K562 (cell line): ENCODE data around the gene PAGE1. TPM values are rescaled to one million over a fixed set of nuclear protein-coding genes. Genes with fewer than 3 reads are reported as not detected.
A peak's percentile ranks its signal among the peaks of the same experiment; 100 is the strongest.

ENCODE experiments used
- GABPB2 ChIP-seq: fragments of 250-450 bp; sonication (Bioruptor Pico); conservative IDR thresholded peaks from 2 replicates; pipeline ENCODE4 v1.5.1; 2021; ENCODE audit warnings: mild to moderate bottlenecking
- NR2C1 ChIP-seq, 2 experiments: fragments of 450-650 bp; IDR thresholded peaks; 2 replicates each; pipeline ENCODE4 v1.6.1; 2017; ENCODE audit warnings: mild to moderate bottlenecking in 2 of 2, antibody characterized with exemption in 1 of 2, inconsistent platforms in 1 of 2, missing compliant biosample characterization in 1 of 2, missing genetic modification characterization in 1 of 2
- PHF21A ChIP-seq: fragments of 450-650 bp; IDR thresholded peaks from 2 replicates; pipeline ENCODE4 v1.6.1; 2017; ENCODE audit warnings: low read depth, borderline replicate concordance
- RBFOX2 ChIP-seq: fragments of 200-400 bp; formaldehyde crosslinking; IDR thresholded peaks from 2 replicates; pipeline ENCODE4 v1.6.1; 2017; ENCODE audit warnings: low read depth, mild to moderate bottlenecking, low read length, moderate library complexity
- RBM25 ChIP-seq: fragments of 200-400 bp; formaldehyde crosslinking; IDR thresholded peaks from 2 replicates; pipeline ENCODE4 v1.6.1; 2018; ENCODE audit warnings: low read length, low read depth, moderate library complexity; ENCODE audit not compliant: severe bottlenecking
- SAFB ChIP-seq: fragments of 200-400 bp; formaldehyde crosslinking; IDR thresholded peaks from 2 replicates; pipeline ENCODE4 v1.6.1; 2017; ENCODE audit warnings: low read depth, low read length, borderline replicate concordance
- STAG1 ChIP-seq: sonication (generic); formaldehyde crosslinking; IDR thresholded peaks from 2 replicates; pipeline ENCODE4 v1.5.0; 2020; ENCODE audit warnings: missing genetic modification reagents, borderline replicate concordance
- YY1 ChIP-seq, 3 experiments: IDR thresholded peaks; 2 replicates each; pipeline ENCODE4 v1.6.1; 2011; ENCODE audit warnings: low read length in 2 of 3, mild to moderate bottlenecking in 2 of 3, moderate library complexity in 2 of 3, borderline replicate concordance in 1 of 3, control low read depth in 1 of 3, low read depth in 1 of 3; ENCODE audit not compliant: insufficient read depth in 3 of 3, insufficient replicate concordance in 2 of 3, control insufficient read depth in 1 of 3, insufficient read length in 1 of 3; ENCODE audit errors: extremely low read depth in 1 of 3
- ZNF197 ChIP-seq: fragments of 200-800 bp; sonication (Bioruptor generic); IDR thresholded peaks from 2 replicates; pipeline ENCODE4 v1.6.1; 2016; ENCODE audit warnings: low read depth, missing genetic modification characterization, missing compliant biosample characterization
- ZNF274 ChIP-seq: IDR thresholded peaks from 2 replicates; pipeline ENCODE4 v1.6.1; 2011; ENCODE audit warnings: low read depth, mild to moderate bottlenecking, low read length, moderate library complexity, borderline replicate concordance
- ZNF644 ChIP-seq: fragments of 200-800 bp; sonication (Bioruptor generic); IDR thresholded peaks from 2 replicates; pipeline ENCODE4 v1.6.1; 2016; ENCODE audit warnings: low read depth, missing genetic modification characterization, missing compliant biosample characterization
- polyA plus RNA-seq, 8 experiments: library from polyadenylated mRNA; depleted of rRNA in 4 of 8; stranded (reverse) in 5 of 8; unstranded in 3 of 8; fragments of >200 nt; fragmentation: Nextera tagmentation in 2 of 8; fragmentation: Illumina TruSeq in 1 of 8; extraction: Ambion mirVana in 2 of 8; extraction: Trizol in 1 of 8; gene quantifications; 2 replicates each; pipeline versions ENCODE4 v1.2.1 to v1.2.3, GENCODE V29; 2011 to 2014; ENCODE audit warnings: inconsistent platforms in 1 of 8, missing spikeins in 1 of 8
- total RNA-seq, 7 experiments: library from RNA; depleted of rRNA in 6 of 7; stranded (reverse); fragments of >200 nt in 6 of 7; fragmentation: Illumina TruSeq in 2 of 7; extraction: Trizol in 2 of 7; gene quantifications; 2 replicates each; pipeline versions ENCODE4 v1.2.1 to v1.2.3, GENCODE V29; 2011 to 2021; ENCODE audit warnings: low replicate concordance in 1 of 7
- TF ChIP-seq, protein P1 (sequence below): sonication (generic); formaldehyde crosslinking; IDR thresholded peaks from 2 replicates; pipeline ENCODE4 v1.8.0; 2022; ENCODE audit warnings: mild to moderate bottlenecking, missing genetic modification reagents
- TF ChIP-seq, protein P2 (sequence below): fragments of 450-650 bp; IDR thresholded peaks from 2 replicates; pipeline ENCODE4 v1.7.0; 2016; ENCODE audit warnings: borderline replicate concordance
- TF ChIP-seq, protein P3 (sequence below), 2 experiments: IDR thresholded peaks; 2 replicates each; pipeline ENCODE4 v1.6.1; 2011; ENCODE audit warnings: borderline replicate concordance in 1 of 2, control low read depth in 1 of 2, low read depth in 1 of 2, low read length in 1 of 2, mild to moderate bottlenecking in 1 of 2, mixed read lengths in 1 of 2, moderate library complexity in 1 of 2; ENCODE audit not compliant: insufficient read depth in 1 of 2, insufficient read length in 1 of 2, poor library complexity in 1 of 2, severe bottlenecking in 1 of 2; ENCODE audit errors: extremely low read depth in 1 of 2
- TF ChIP-seq, protein P4 (sequence below): fragments of 450-650 bp; IDR thresholded peaks from 2 replicates; pipeline ENCODE4 v1.6.1; 2016; ENCODE audit warnings: antibody characterized with exemption

Gene PAGE1
- total and polyA plus RNA-seq, 9 of the 15 experiments (the other 6 are each of a cell fraction or from before 2014, with no cell fraction given) = 43.5 to 520 (median 123) TPM

DNA sequence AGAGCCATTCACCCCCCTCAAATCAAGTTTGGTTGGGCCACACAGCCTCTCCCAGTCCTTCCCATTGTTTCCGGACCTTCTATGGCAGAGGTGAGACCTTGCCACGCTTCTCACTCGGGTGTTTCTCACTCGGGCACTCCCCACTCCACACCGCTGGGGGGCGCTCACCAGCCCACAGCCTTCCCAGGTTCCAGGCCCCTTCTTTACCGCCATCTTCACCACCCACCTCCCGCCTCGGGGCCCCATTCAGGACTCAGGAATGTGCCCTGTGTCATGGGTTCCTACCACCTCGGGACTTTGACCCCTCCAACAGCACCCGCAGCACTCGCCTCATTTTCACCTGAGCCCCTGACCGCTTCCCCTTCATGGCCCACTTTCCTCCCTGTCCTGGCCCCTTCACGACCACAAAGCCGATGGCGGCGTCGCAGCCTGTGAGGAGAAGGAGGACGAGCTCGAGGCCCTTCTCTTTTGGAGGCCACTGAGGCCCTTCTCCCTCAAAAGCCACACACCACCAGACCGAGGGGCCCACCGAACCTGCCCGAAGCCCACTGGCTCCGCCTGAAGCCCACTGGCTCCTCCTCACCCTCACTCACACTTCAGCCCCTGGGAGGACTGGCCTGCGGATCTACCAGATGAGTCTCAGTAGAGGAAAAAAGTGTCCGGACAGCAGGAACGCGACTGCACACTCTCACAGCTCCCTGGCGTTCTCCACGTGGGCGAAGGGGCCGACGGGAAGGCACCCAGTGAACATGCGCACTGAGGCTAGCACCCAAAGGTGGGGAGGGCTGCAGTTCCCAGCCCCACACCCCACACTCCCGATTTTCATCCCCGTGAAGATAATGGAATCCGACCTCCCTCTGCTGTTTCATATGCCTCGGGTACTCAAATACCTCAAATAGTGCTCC, at the start of gene PAGE1 (continued):
- TF ChIP-seq NR2C1 (IDR thresholded peaks at IDR 0.05) (no peak), NR2C1 (tag; IDR thresholded peaks at IDR 0.05) (no peak), STAG1 (CRISPR knock-in tag) (no peak), RBFOX2 (peak; percentile 54), PHF21A (no peak), GABPB2 (CRISPR knock-in tag) (no peak), SAFB (peak; percentile 77; the same call in 1 of the 2 replicates), ZNF644 (no peak), YY1 (IDR thresholded peaks at IDR 0.05; ENCODE audit: borderline replicate concordance in 1 of 3, control insufficient read depth in 1 of 3, extremely low read depth in 1 of 3, insufficient read depth in 3 of 3, insufficient read length in 1 of 3, insufficient replicate concordance in 2 of 3, low read depth in 1 of 3, low read length in 2 of 3) (peak in 1 of 3 experiments; percentile 25), ZNF197 (CRISPR knock-in tag) (no peak), ZNF274 (no peak), RBM25 (no peak)
- TF ChIP-seq, protein P1, sequence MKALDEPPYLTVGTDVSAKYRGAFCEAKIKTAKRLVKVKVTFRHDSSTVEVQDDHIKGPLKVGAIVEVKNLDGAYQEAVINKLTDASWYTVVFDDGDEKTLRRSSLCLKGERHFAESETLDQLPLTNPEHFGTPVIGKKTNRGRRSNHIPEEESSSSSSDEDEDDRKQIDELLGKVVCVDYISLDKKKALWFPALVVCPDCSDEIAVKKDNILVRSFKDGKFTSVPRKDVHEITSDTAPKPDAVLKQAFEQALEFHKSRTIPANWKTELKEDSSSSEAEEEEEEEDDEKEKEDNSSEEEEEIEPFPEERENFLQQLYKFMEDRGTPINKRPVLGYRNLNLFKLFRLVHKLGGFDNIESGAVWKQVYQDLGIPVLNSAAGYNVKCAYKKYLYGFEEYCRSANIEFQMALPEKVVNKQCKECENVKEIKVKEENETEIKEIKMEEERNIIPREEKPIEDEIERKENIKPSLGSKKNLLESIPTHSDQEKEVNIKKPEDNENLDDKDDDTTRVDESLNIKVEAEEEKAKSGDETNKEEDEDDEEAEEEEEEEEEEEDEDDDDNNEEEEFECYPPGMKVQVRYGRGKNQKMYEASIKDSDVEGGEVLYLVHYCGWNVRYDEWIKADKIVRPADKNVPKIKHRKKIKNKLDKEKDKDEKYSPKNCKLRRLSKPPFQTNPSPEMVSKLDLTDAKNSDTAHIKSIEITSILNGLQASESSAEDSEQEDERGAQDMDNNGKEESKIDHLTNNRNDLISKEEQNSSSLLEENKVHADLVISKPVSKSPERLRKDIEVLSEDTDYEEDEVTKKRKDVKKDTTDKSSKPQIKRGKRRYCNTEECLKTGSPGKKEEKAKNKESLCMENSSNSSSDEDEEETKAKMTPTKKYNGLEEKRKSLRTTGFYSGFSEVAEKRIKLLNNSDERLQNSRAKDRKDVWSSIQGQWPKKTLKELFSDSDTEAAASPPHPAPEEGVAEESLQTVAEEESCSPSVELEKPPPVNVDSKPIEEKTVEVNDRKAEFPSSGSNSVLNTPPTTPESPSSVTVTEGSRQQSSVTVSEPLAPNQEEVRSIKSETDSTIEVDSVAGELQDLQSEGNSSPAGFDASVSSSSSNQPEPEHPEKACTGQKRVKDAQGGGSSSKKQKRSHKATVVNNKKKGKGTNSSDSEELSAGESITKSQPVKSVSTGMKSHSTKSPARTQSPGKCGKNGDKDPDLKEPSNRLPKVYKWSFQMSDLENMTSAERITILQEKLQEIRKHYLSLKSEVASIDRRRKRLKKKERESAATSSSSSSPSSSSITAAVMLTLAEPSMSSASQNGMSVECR (CRISPR knock-in tag) = no peak
- TF ChIP-seq, protein P2, sequence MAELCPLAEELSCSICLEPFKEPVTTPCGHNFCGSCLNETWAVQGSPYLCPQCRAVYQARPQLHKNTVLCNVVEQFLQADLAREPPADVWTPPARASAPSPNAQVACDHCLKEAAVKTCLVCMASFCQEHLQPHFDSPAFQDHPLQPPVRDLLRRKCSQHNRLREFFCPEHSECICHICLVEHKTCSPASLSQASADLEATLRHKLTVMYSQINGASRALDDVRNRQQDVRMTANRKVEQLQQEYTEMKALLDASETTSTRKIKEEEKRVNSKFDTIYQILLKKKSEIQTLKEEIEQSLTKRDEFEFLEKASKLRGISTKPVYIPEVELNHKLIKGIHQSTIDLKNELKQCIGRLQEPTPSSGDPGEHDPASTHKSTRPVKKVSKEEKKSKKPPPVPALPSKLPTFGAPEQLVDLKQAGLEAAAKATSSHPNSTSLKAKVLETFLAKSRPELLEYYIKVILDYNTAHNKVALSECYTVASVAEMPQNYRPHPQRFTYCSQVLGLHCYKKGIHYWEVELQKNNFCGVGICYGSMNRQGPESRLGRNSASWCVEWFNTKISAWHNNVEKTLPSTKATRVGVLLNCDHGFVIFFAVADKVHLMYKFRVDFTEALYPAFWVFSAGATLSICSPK = no peak
- TF ChIP-seq, protein P3, sequence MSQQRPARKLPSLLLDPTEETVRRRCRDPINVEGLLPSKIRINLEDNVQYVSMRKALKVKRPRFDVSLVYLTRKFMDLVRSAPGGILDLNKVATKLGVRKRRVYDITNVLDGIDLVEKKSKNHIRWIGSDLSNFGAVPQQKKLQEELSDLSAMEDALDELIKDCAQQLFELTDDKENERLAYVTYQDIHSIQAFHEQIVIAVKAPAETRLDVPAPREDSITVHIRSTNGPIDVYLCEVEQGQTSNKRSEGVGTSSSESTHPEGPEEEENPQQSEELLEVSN (IDR thresholded peaks at IDR 0.05; ENCODE audit: borderline replicate concordance in 1 of 2, extremely low read depth in 1 of 2, insufficient read depth in 1 of 2, insufficient read length in 1 of 2, low read depth in 1 of 2, low read length in 1 of 2, poor library complexity in 1 of 2, severe bottlenecking in 1 of 2) = peak; percentile 31 to 48
- TF ChIP-seq, protein P4, sequence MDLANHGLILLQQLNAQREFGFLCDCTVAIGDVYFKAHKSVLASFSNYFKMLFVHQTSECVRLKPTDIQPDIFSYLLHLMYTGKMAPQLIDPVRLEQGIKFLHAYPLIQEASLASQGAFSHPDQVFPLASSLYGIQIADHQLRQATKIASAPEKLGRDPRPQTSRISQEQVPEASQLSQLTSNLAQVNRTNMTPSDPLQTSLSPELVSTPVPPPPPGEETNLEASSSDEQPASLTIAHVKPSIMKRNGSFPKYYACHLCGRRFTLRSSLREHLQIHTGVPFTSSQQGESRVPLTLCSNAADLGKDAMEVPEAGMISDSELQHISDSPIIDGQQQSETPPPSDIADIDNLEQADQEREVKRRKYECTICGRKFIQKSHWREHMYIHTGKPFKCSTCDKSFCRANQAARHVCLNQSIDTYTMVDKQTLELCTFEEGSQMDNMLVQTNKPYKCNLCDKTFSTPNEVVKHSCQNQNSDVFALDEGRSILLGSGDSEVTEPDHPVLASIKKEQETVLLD = peak; percentile 54; the same call in 1 of the 2 replicates
